ENCODE results near the gene ZFYVE28.
"Not testable (repeated sequence)": the region's sequence is repeated elsewhere in the genome, so short reads cannot be mapped to it uniquely, and the experiment has no call there.

The ZFYVE28 gene

DNA sequence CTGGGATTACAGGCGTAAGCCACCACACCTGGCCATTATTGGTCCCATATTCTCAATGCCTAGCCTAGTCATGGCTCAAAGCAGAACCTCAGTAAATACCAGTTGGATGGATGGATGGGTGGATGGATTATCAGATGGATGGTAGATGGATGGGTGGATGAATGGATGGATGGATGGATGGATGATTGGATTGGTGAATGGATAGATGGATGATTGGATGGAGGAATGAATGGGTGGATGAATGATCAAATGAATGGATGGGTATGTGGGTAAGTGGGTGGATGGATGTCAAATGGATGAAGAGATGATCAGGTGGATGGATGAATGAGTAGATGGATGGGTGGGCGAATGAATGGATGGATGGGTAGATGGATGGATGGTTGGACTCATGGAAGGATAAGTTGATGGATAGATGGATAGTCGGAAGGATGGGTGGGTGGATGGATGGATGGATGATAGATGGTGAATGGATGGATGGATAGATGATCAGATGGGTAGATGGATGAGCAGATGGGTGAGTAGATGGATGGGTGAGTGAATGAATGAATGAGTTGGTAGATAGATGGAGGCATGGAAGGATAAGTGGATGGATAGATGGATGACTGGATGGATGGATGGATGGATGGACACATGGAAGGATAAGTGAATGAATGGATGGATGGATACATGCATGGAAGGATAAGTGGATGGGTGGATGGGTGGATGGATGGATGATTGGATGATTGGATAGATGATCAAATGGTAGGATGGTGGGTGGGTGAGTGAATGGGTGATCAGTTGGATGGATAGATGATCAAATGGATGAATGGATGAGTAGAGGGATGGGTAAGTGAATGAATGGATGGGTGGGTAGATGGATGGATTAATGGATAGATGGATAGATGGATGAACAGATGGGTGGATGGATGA is 28.5 kb upstream of the ZFYVE28 start:
- no peak for DNase-seq (ENCODE audit: extremely low read depth in 1 of 2, low read depth in 1 of 2)

DNA sequence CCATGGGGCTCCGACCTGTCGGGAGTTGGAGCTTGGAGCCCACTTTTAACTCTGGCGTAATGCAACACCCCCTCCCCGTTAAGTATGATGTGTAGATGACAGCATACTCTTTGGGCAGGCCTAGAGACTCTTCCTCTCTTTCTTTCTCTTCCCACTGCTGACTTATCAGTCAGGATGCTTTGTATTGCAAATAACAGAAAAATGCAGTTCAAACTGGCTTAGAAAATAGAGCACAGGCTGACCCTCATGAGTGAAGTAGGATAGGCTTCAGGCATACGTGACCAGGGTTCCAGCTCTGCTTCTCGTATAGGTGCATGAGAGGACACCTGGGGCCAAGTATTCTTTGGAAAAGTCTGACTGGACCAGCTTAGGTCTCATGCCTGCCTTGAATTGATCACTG is 27.1 kb upstream of the ZFYVE28 start:
- no peak for DNase-seq (ENCODE audit: extremely low read depth in 1 of 2, low read depth in 1 of 2)

DNA sequence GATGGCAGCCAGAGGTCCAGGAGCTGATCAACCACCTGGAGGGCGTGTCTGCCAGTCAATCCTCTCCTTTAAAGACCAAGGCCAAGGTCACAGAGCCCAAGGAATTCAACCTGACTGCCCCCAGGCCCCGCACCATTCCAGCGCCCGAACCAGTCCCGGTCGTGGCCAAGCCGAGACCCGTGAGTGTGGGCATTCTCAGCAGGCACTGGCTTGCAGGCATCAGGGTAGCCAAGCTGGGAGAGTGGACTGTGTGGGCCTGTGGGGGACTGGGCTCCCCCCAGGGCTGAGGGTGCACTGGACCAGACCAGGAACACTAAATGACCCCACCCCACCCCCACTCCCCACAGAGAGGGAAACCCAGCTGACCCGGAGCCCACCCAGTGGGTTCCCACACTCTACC is 26.7 kb upstream of the ZFYVE28 start:
- DNase-seq (ENCODE audit: extremely low read depth in 1 of 2, low read depth in 1 of 2): no peak

- DNase-seq (ENCODE audit: extremely low read depth in 1 of 2, low read depth in 1 of 2): no peak
These were observed 25.7 kb upstream of the ZFYVE28 start for GRCh38 chr4:2443956-2444740.

- no peak for DNase-seq (ENCODE audit: extremely low read depth in 1 of 2, low read depth in 1 of 2)
These were observed 24.8 kb upstream of the ZFYVE28 start for GRCh38 chr4:2443061-2443730.

DNA sequence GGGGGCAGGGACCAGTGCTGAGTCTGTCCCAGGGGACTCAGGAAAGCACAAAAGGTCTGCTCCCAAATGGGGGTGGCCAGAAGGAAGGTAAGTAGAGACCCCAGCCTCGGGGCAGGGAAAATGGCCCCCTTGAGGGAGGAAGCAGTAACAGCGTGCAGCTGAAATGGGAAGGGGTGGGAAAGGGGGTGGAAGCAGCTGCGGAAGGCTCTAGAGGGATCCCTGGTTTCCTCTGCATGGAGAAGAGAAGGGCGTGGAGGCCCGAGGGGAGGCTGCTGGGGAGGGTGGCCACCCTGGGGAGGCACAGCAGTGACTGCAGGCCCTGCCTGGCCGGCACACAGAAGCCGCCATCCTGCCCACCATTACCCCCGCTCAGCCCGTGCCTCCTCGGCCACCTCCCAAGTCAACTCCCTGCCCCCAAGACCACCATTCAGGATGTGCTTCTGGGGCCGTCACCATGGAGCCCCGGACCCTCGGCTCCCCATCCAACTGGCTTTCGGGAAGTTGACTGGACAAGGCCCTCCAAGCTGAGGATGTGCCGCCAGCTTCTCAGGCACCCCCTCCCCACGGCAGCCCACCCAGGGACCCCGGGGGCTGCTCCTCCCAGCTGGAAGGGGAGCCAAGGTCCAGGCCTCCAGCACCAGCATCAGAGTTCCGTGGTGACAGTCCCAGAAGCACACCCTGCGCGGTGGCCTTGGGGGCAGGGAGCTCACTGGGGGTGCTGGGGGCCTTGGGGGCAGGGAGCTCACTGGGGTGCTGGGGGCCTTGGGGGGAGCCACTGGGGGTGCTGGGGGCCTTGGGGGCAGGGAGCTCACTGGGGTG is 23.9 kb upstream of the ZFYVE28 start:
- DNase-seq (ENCODE audit: extremely low read depth in 1 of 2, low read depth in 1 of 2): no peak

DNA sequence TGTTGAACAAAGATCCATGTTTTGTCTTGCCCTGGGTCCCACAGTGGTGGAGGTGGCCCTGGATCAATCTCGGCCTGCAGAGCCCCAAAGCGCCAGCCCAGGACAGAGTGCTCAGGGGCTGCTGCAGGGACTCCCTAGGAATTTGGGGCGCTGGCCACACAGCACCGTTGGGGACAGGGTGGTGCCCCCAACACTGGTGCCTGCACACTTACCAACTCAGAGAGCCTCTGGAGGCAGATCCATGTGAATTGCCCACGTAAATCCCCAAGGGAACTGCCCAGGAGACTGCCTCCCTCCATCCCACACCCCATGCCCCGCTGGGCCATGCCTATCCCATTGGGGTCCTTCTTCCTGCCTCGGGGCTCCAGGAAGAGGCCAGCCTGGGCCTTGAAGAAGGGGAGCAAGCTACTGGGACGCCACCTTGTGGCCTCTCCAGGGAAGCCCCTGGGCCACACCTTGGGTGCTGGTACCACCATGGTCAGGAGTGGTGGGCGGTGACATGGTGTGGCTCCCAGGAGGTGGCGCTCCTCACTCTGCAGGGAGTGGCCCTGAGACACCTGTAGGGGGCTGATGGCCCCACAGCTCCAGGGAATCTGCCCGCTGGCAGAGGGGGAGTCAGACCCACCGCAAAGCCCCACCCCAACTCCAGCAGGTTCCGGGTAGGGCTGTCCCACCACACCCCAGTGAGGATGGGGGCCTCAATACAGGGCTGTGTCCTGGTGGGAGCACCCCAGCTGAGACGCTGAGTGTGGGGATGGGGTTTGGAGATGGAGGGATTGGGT is 23.1 kb upstream of the ZFYVE28 start:
- peak; percentile 61 to 84 for DNase-seq (ENCODE audit: extremely low read depth in 1 of 2, low read depth in 1 of 2)

GRCh38 chr4:2438822-2439718 is 20.6 kb upstream of the ZFYVE28 start:
- no peak for DNase-seq (ENCODE audit: extremely low read depth in 1 of 2, low read depth in 1 of 2)

- DNase-seq (ENCODE audit: extremely low read depth in 1 of 2, low read depth in 1 of 2): no peak
These were observed 19.2 kb upstream of the ZFYVE28 start for GRCh38 chr4:2437475-2438215.

DNA sequence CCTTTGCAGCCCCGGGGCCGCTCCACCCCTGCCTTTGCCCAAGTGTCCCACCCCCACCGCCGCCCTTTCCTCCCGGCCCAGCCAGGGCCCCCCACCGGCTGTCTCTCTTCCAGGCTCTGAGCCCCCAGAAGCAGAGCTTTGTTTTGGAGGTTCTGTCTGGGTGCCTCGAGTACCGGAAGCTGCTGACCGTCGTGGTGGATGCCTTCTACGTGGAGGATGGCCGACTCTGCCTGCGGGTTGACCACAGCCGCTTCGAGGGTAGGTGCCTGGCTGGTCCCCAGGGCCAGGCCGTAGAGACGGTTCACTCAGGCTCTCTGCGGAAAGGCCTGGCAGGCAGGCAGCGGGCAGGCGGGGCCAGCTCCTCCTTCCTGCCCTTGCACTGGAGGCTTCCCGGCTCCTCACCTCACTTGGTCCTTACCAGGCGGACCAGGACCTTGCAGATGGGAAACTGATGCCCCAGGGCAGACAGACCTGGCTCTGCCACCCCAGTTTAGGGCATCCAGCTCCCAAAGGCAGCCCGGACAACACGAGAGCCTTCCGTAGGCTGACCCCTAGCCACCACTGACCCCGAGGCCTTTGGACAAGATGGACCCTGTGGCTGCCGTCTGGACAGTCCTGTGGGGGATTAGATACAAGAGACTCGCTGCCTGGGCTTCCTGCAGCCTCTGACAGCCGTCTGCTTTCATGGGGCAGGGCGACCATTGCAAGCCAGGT is 18.5 kb upstream of the ZFYVE28 start:
- no peak for DNase-seq (ENCODE audit: extremely low read depth in 1 of 2, low read depth in 1 of 2)

GRCh38 chr4:2436301-2436700 is 17.9 kb upstream of the ZFYVE28 start:
- no peak for DNase-seq (ENCODE audit: extremely low read depth in 1 of 2, low read depth in 1 of 2)

DNA sequence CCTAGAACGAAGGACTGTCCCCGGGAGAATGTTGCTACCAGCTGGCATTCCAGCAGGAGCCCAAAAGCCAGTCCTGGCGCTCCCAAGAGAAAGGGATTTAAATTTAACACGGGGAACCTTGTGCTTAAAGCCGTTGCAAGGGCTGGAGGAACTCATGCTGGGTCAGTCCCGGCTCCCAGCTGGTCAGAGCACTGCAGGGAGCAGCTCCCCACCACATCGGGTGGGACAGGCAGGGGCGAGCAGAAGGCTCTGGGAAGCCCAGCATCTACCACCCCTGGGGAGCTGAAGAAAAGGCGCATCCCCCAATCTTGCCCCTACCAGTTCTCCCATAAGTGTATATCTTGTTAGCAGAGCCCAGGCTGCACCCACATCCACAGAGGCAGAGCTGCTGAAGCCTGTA is 16.0 kb upstream of the ZFYVE28 start:
- DNase-seq (ENCODE audit: extremely low read depth in 1 of 2, low read depth in 1 of 2): no peak

DNA sequence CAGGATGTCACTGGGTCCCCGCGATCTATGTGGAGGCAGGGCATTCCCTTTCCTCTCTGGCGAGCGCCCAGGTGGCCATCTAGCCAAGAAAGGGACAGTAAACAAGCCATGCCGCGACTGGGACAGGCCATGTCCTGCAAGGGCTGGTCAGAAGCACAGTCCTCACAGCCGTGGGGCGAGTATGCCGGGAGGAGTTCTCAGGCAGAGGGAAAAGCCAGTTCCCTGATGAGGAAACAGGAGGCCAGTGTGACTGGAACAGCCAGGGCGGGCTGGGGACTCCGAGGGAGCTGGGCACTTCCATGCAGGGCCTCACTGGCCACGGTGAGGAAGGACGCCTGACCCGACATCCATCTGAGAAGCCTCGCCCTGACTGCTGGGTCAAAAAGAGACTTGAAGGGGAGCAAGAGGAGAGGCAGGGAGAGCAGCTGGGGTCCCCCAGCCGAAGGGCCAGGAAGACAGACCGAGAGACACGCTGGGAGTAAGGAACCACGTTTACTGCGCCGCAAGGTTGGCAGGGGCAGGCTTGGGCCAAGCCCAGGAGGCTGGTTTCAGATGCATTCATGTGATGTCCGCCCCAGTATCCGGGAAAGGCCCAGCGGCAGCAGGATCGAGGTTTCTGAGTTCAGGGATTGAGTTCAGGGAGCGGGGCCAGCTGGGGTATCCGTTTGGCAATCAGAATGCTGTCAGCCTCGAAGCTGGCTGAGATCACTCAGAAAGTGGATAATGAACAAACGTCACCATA is 15.3 kb upstream of the ZFYVE28 start:
- DNase-seq (ENCODE audit: extremely low read depth in 1 of 2, low read depth in 1 of 2): no peak

- DNase-seq (ENCODE audit: extremely low read depth in 1 of 2, low read depth in 1 of 2): no peak
These were observed 14.6 kb upstream of the ZFYVE28 start for GRCh38 chr4:2432991-2433530.

- DNase-seq (ENCODE audit: extremely low read depth in 1 of 2, low read depth in 1 of 2): no peak
These were observed 13.6 kb upstream of the ZFYVE28 start for GRCh38 chr4:2432004-2432403.

DNA sequence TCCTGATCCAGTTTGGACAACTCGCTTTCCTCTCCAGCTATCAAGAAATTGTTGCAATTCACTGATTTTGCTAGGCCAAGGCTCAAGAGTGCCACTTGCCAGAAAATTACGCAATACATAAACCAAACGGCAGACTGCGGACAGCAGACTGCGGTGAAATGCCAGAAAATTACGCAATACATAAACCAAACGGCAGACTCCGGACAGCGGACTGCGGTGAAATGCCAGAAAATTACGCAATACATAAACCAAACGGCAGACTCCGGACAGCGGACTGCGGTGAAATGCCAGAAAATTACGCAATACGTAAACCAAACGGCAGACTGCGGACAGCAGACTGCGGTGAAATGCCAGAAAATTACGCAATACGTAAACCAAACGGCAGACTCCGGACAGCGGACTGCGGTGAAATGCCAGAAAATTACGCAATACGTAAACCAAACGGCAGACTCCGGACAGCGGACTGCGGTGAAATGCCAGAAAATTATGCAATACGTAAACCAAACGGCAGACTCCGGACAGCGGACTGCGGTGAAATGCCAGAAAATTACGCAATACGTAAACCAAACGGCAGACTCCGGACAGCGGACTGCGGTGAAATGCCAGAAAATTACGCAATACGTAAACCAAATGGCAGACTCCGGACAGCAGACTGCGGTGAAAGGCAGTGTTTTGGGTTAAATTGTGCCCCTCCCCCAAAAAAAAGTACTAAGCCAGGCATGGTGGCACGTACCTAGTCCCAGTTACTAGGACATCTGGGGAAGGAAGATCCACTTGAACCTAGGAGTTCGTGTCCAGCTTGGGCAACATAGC is 11.7 kb upstream of the ZFYVE28 start:
- not testable (repeated sequence) for DNase-seq (ENCODE audit: extremely low read depth in 1 of 2, low read depth in 1 of 2)
